Central memory CD4-positive, alpha-beta T cell (primary cell): Measurements from ENCODE around the gene TRAF3IP1.
A peak's percentile ranks its signal among the peaks of the same experiment; 100 is the strongest.
"Not testable (repeated sequence)": the region's sequence is repeated elsewhere in the genome, so short reads cannot be mapped to it uniquely, and the experiment has no call there.

ENCODE experiments used
- DNase-seq: peaks from one replicate; pipeline ENCODE4 v3.0.0; 2022

TRAF3IP1 gene

GRCh38 chr2:238344517-238344916 lies 24.2 kb downstream of the TRAF3IP1 start:
- DNase-seq: no peak

DNA sequence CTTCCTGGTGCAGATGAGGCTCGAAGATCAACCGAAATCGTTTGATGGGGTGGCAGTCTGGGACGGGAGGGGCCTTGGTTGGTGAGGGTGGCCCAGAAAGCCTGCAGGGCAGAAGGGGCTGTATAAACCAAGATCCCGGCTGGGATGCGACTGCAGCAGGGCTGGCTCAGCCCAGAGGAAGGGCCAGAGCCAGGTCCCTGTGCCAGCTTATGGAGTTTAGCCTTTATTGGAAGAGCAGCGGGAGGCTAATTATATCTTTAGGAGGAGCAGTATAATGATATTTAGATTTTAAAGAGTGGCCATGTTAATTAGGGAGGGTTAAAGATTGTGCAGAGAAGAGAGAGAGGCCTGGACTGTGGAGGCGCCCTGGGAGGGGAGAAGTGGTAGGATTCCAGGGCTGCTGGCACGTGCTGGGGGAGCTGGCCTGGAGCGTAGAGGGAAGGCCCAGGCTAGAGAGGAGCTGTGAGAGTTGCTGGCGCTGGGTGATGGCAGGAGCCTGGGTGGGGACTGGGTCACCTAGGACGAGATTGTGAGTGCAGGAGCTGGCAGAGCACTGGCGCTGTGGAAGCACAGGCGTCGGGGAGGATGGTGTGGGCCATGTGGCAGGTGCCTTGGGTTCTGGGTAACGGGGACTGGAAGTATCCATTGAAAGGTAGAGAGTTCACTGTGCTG lies 25.1 kb downstream of the TRAF3IP1 start:
- no peak for DNase-seq

DNA sequence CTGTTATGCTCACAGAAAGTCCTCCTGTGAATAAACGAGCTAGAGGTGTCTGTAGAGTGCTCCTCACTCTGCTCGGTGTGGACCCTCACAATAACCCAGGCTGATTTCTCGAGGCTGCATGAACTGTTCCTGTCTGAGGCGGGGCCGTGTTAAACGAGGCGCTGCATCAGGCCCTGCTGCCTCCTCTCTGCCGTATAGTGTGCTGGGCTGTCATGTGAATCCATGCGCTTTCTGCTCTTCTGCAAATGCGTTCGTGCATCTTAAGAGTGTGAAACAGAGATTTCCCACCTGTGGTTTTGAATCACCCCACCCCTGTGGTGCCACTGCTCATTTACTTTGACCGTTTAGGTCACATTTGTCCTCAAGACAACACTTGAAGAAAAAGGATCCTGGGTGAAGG lies 26.2 kb downstream of the TRAF3IP1 start:
- DNase-seq: no peak

DNA sequence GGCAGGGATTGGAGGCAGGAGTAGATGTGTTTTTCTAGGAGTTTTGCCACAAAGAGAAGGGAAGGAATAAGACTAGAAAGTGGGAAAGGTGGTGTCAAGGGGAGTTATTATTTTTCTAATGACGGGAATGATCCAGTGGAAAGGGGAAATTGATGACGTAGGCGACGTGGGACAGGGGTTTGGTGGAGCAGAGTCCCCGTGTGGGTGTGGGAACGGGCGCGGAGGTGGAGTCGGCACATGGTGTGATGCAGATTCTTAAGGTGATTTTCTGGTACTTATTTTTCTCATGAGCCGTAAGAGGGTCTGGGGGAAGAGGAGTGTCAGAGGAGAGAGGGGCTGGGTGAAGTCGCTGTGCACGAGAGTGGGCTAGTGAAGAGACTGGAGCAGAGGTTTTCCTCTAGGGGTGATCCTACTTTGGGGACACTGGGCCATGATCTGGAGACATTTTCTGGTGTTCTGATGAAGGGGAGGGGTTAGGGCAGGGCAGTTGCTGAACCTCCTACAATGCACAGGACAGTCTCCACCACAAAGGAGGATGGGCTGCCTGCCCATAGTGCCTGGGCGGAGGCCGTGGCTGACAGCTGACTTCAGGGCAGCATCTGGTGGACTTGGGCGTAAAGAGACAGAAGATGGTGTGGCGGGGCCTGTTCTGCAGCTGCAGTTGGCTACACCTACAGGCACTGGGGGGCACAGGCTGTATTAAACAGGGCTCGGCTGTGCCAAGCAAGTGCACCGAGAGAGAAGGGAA lies 30.0 kb downstream of the TRAF3IP1 start:
- DNase-seq: no peak

DNA sequence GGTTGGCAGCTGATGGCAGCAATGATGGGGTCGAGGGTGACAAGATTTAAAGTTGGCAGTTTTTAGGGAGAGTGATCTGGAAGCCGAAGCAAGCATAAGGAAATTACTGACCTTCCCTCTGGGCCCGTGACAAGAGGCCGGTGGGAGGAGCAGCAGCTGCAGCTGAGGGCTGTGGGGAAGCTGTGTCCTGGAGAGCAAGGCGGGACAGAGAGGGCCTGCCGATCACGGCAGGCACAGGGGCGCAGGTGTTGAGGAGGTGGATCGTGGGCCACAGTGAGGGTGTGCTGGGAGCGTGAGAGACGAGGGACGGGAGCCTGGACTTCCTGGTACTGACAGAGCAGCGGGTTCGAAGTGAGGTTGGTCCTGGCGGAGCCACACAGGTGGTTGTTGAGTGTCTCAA lies 31.0 kb downstream of the TRAF3IP1 start:
- DNase-seq: no peak

- no peak for DNase-seq
These were observed 32.0 kb downstream of the TRAF3IP1 start for GRCh38 chr2:238352361-238352760.

DNA sequence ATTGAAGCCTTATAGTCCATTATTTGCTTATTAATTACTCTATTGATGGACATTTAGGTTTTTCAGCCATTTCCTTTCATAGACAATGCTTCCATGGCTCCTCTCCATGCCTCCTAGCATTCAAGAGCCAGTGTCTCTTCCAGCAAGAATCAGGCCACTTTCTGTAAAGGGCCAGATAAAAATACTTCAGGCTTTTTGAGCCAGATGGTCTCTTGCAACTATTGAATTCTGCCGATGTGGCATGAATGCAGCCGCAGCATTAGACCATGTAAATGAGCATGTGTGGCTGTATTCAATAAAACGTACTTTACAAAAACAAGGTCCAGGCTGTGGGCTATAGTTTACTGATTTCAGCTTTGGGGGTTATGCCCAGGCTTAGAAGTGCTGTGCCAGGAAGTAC lies 38.5 kb downstream of the TRAF3IP1 start:
- no peak for DNase-seq

DNA sequence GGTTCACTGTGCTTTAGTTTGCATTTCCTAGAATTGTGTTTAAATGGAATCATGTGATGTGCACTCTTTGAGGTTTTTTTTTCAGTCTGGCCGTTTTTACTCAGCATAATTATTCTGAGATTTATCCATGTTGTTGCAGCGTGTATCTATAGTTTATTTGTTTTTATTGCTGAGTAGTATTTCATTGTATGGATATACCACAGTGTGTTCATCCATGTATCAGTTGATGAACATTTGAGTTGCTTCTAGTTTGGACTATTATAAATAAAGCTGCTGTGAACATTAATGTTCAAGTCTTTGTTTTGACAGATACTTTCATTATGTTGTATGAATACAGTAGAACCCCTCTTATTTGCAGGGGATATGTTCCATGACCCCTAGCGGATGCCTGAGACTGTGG lies 39.1 kb downstream of the TRAF3IP1 start:
- no peak for DNase-seq

DNA sequence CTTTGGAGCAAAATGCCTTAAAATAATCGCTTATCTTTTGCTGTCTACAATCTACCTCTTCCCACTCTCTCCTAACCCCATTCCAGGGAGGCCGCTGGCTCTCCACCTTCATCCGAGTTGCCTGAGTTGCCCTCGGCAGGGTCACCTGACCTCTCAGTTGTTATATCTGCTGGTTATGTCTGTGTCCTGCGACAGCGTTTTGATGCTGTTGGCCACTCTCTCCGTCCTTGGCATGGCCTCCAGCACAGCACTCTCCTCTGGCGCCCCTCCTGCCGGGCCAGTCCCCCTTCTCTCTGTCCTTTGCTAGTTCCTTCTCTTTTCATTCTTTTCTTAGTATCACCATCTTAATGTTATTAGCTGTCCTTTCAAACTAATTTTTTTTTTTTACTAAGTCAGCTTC lies 41.6 kb downstream of the TRAF3IP1 start:
- DNase-seq: no peak

DNA sequence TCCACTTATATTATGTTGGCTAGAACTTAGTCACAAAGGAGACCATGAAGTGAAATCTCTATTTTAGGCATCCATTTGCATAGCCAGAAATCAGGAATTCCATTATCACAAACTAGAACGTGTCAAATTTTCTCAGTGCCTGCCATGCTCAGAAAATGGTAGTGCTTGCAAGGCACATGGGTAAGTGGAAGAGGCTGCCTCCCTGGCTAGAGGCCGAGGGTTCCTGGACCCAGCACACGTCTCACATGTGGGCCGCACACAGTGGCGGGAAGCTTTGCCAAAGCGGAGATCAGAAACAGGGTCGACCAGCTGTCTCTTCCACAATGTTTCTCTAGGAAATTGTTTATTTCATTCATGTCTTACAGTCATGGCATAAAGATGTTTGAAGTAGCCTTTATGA lies 42.3 kb downstream of the TRAF3IP1 start:
- no peak for DNase-seq

GRCh38 chr2:238369591-238370040 lies 49.3 kb downstream of the TRAF3IP1 start:
- DNase-seq: no peak

DNA sequence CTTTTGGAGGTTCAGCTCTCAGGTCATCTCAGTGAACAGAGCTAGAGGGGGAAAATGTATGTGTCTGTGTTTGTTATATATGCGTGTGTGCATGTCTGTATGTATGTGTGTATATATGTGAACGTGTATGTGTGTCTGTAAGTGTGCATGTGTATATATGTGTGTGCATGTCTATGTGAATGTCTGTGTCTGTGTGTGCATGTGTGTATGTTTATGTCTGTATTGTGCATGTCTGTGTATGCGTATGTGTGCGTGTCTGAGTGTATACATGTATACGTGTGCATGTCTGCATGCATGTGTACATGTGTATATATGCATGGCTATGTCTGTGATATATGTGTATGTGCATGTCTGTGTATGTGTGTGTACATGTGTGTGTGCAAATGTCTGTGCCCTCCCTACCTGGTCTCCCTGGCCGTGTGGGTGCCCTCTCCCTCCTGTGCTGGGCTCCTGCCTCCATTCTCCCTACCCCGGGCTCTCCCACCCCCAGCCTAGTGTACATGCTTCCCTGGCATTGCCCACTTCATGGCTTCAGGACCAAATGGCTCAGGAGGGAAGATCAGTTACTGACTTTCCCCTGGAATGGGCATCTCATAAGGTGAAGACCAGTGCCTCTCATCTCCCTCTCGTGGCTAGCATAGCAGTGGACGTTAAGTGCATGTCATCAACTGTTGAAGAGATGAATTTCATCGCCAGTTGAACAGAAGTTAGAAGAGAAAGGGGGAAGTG lies 49.9 kb downstream of the TRAF3IP1 start:
- no peak for DNase-seq

GRCh38 chr2:238370823-238371372 lies 50.6 kb downstream of the TRAF3IP1 start:
- peak; percentile 35 for DNase-seq

- DNase-seq: not testable (repeated sequence)
These were observed 52.0 kb downstream of the TRAF3IP1 start for GRCh38 chr2:238372277-238372676.

DNA sequence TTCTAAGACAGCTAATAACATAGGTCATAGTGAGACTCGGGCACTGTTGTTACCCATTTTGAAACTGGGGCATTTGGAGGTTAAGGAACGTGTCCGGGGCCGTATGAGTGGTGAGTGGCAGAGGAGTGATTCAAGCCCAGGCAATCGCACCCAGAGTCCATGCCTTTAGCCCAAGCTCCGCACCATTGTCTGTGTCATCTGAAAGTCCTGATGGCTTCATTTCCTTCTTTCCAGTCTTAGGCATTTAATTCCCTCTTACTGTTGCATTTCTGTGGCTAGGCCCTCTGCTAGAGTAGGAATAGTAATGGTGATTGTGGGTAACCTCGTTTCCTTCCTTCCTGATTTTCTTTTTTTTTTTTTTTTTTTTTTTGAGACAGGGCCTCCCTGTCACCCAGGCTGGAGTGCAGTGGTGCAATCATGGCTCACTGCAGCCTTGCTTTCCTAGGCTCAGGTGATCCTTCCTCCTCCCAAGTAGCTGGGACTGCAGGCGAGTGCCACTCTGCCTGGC lies 56.6 kb downstream of the TRAF3IP1 start:
- no peak for DNase-seq

DNA sequence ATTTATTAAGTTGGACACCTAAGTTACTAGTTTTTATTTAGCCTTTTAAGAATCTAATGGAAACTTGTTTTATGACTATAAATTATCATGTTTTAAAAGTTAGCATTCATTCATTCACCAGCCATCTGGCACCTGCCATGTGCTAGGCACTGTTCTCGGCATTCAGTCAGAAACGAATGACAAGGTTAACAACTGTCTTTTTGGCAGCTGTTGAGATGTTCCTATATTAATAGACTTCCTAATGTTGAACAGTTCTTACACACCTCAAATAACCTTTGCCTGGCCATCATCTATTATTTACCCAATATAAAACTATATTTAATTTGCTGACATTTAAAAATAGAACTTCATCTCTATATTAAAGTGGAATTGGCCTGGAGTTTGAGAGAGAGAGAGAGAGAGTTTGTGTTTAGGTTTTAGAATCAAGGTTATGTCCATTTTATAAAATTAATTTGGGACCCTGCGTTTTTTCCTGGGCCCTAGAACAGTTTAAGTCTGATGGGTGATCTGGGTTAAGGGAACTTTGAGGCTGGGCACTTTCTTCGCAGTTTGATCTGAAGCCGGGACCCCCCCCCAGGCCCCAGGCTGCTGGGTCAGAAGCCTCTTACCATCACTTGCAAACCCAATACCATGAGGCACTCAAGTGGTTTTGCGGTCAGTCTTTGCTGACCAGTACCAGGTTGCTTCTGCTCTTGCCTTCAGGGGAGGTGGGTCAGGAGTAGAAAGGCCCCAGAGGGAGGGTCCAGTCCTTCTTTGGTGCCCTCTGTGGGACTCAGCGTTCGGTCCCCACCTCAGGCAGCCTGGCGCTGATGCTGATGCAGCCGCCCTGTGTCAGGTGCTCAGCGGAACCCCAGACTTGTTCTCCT lies 58.1 kb downstream of the TRAF3IP1 start:
- no peak for DNase-seq

DNA sequence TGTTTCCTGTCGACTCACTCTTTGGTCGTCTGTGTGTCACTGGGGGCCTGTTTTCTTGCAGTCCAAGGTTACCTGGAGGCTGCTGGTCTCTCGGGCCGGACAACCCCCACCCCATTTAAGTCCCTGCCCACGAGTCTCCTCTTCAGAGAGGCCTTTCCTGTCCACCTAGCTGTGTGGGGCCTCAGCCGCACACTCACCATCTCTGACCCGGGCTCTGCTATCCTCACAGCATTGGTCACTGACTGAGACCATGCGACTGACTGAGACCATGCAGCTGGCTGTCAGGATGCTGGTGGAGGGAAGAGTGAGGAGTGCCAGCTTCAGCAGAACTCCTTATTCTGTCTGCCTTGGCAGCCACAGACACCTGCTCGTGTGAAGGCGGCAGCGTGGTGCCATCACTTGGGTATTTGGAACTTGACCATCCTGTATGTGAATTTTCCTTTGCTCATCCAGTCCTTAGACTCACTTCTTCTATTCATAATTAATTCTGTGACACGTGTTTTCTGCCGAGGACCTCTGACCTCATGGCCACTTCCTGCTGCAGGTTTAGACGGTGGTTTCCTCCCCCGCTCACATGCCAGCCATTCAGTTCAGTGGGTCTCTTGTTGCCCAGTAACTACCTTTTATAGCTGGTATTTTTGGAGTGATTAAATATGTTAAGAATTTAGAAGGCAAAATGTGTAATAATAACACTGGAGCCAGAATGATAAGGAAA lies 58.9 kb downstream of the TRAF3IP1 start:
- peak; percentile 6 for DNase-seq

- no peak for DNase-seq
These were observed 60.0 kb downstream of the TRAF3IP1 start for GRCh38 chr2:238380336-238380735.

- no peak for DNase-seq
These were observed 60.5 kb downstream of the TRAF3IP1 start for GRCh38 chr2:238380785-238381184.

GRCh38 chr2:238381341-238382115 lies 61.2 kb downstream of the TRAF3IP1 start:
- DNase-seq: no peak

DNA sequence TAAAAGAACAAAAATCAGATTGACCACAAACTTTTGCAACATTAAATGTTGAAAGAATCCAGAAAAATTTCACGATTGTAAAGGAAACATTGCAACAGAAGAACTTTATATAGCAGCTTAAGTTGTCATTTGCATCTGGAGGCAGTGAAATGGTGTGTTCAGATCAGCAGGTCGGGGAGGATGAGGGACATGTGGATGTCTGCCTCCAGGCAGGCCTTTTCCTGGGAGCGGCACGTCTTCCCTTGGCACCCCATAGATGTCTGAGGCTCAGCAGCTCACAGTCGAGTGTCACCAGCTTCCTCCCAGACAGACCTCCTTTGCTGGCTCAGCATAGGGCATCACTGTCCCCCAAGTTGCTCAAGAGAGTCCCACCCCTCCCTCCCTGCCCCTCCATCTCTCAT lies 62.1 kb downstream of the TRAF3IP1 start:
- no peak for DNase-seq
